Measurements from ENCODE around the gene FOXM1.

DNA sequence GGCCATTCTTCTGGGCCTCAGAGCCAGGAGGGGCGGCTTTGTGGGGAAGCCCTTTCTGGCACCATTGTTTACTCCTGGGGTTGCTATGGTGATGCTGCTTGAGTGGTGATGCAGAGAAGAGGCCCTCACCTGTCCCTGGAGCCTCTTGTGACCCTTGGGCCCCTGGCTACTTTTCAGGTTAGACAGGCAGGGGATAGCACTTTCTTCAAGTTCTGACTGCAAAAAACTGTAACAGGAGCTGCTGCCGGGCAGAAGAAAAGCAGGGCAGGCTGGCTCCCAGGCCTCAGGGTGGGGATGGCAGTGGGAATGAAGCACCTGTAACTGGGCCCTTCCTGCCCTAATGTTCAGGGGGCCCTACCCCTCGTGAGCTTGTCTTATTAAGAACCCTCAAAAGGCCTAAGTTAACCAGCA lies 19.9 kb downstream of the FOXM1 start, which contains the start of gene TEX52:
- TF ChIP-seq REL (CRISPR knock-in tag; conservative IDR thresholded peaks at IDR 0.05) = no peak
- TF ChIP-seq FIP1L1 (IDR thresholded peaks at IDR 0.05; ENCODE audit: borderline replicate concordance, insufficient read depth, low read depth, low read length) = no peak
- TF ChIP-seq, protein P1, sequence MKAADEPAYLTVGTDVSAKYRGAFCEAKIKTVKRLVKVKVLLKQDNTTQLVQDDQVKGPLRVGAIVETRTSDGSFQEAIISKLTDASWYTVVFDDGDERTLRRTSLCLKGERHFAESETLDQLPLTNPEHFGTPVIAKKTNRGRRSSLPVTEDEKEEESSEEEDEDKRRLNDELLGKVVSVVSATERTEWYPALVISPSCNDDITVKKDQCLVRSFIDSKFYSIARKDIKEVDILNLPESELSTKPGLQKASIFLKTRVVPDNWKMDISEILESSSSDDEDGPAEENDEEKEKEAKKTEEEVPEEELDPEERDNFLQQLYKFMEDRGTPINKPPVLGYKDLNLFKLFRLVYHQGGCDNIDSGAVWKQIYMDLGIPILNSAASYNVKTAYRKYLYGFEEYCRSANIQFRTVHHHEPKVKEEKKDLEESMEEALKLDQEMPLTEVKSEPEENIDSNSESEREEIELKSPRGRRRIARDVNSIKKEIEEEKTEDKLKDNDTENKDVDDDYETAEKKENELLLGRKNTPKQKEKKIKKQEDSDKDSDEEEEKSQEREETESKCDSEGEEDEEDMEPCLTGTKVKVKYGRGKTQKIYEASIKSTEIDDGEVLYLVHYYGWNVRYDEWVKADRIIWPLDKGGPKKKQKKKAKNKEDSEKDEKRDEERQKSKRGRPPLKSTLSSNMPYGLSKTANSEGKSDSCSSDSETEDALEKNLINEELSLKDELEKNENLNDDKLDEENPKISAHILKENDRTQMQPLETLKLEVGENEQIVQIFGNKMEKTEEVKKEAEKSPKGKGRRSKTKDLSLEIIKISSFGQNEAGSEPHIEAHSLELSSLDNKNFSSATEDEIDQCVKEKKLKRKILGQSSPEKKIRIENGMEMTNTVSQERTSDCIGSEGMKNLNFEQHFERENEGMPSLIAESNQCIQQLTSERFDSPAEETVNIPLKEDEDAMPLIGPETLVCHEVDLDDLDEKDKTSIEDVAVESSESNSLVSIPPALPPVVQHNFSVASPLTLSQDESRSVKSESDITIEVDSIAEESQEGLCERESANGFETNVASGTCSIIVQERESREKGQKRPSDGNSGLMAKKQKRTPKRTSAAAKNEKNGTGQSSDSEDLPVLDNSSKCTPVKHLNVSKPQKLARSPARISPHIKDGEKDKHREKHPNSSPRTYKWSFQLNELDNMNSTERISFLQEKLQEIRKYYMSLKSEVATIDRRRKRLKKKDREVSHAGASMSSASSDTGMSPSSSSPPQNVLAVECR (CRISPR knock-in tag; IDR thresholded peaks at IDR 0.05; ENCODE audit: borderline replicate concordance) = no peak
- no peak for TF ChIP-seq POLR2AphosphoS5 (IDR thresholded peaks at IDR 0.05; ENCODE audit: low read depth, low read length)
- no peak for TF ChIP-seq ZBTB21 (CRISPR knock-in tag; IDR thresholded peaks at IDR 0.05)
- TF ChIP-seq NR2C2 (CRISPR knock-in tag; IDR thresholded peaks at IDR 0.05; ENCODE audit: borderline replicate concordance) = no peak
- no peak for TF ChIP-seq TAF1 (CRISPR knock-in tag; IDR thresholded peaks at IDR 0.05)
- no peak for TF ChIP-seq FOXM1 (CRISPR knock-in tag; IDR thresholded peaks at IDR 0.05)
- TF ChIP-seq ZNF124 (CRISPR knock-in tag; IDR thresholded peaks at IDR 0.05) = no peak
